ENCODE results near the gene STPG1.

GRCh38 chr1:24322470-24323177 lies 91.0 kb downstream of the STPG1 start:
- TF ChIP-seq EZH2 (IDR thresholded peaks at IDR 0.05; ENCODE audit: borderline replicate concordance, low read length) (no peak), CTCF (conservative IDR thresholded peaks at IDR 0.05 in 1 of 2, IDR thresholded peaks at IDR 0.05 in 1 of 2; ENCODE audit: extremely low read depth in 1 of 2, insufficient read depth in 1 of 2, low read depth in 1 of 2, low read length in 2 of 2) (no peak)

Measured in mammary epithelial cell (primary cell).